Chondrocyte (in vitro differentiated cells): ENCODE measurements around the gene SEPTIN7. TPM values are rescaled to one million over a fixed set of nuclear protein-coding genes. Genes with fewer than 3 reads are reported as not detected.

Source experiments
- DNase-seq: peaks from one replicate; pipeline ENCODE4 v3.0.0; 2021; ENCODE audit warnings: mixed read lengths, low spot score
- H3K27ac Mint-ChIP-seq: one replicate; pipeline ENCODE4 v1.8.0; 2021; ENCODE audit warnings: mild to moderate bottlenecking, moderate library complexity, mixed read lengths; ENCODE audit not compliant: unreplicated experiment
- H3K27me3 Mint-ChIP-seq: 2 replicates; pipeline ENCODE4 v1.8.0; 2021; ENCODE audit warnings: low read depth, mixed read lengths
- H3K36me3 Mint-ChIP-seq: 2 replicates; pipeline ENCODE4 v1.8.0; 2021; ENCODE audit warnings: low read depth, mixed read lengths
- H3K4me1 Mint-ChIP-seq: 2 replicates; pipeline ENCODE4 v1.8.0; 2021; ENCODE audit warnings: low read depth, mild to moderate bottlenecking, mixed read lengths
- H3K4me3 Mint-ChIP-seq: one replicate; pipeline ENCODE4 v1.8.0; 2021; ENCODE audit warnings: mild to moderate bottlenecking, moderate library complexity, mixed read lengths; ENCODE audit not compliant: unreplicated experiment
- H3K9me3 Mint-ChIP-seq: 2 replicates; pipeline ENCODE4 v1.8.0; 2021; ENCODE audit warnings: low read depth, mixed read lengths
- CTCF ChIP-seq: fragments of 200-600 bp; sonication (generic); IDR thresholded peaks from 2 replicates; pipeline ENCODE4 v1.5.0; 2021; ENCODE audit warnings: antibody characterized with exemption, mild to moderate bottlenecking, moderate library complexity
- total RNA-seq: library from RNA; stranded (reverse); gene quantifications from 3 replicates; pipeline ENCODE4 v1.2.1, GENCODE V29; 2021

The SEPTIN7 gene
- total RNA-seq, 1 donor from 2014 or later, result 380 TPM

GRCh38 chr7:35787925-35788324 is 12.9 kb upstream of the SEPTIN7 start:
- DNase-seq, result no peak
- Mint-ChIP-seq H3K27me3 (no peaks in the 10 kb centered on the region), H3K4me3 (no peak overlapping the region), H3K36me3 (peaks cover 6% of the 10 kb centered on the region), H3K4me1 (peaks cover 16% of the 10 kb centered on the region), H3K27ac (no peak overlapping the region), H3K9me3 (peaks cover 5% of the 10 kb centered on the region)
- TF ChIP-seq CTCF, result no peak

GRCh38 chr7:35792472-35792871 is 8.4 kb upstream of the SEPTIN7 start:
- peaks cover 26% of the 10 kb centered on the region for H3K4me1 Mint-ChIP-seq
- H3K27ac Mint-ChIP-seq, result peak overlapping the region; percentile 91
- no peak overlapping the region for H3K4me3 Mint-ChIP-seq
- peaks cover 6% of the 10 kb centered on the region for H3K36me3 Mint-ChIP-seq
- DNase-seq, result no peak
- H3K27me3 Mint-ChIP-seq, result no peaks in the 10 kb centered on the region
- no peak for TF ChIP-seq CTCF
- H3K9me3 Mint-ChIP-seq, result peaks cover 5% of the 10 kb centered on the region

GRCh38 chr7:35792873-35793489 is 7.9 kb upstream of the SEPTIN7 start:
- Mint-ChIP-seq H3K27ac (peak overlapping the region; percentile 91), H3K4me1 (peaks cover 21% of the 10 kb centered on the region), H3K9me3 (peaks cover 5% of the 10 kb centered on the region), H3K27me3 (no peaks in the 10 kb centered on the region), H3K36me3 (peaks cover 6% of the 10 kb centered on the region), H3K4me3 (peak overlapping the region; percentile 27)
- no peak for DNase-seq
- TF ChIP-seq CTCF, result no peak

- Mint-ChIP-seq H3K9me3 (no peaks in the 10 kb centered on the region), H3K4me1 (peaks cover 25% of the 10 kb centered on the region), H3K4me3 (no peak overlapping the region), H3K27ac (no peak overlapping the region), H3K36me3 (no peaks in the 10 kb centered on the region), H3K27me3 (no peaks in the 10 kb centered on the region)
- no peak for TF ChIP-seq CTCF
- no peak for DNase-seq
These were observed 3.5 kb upstream of the SEPTIN7 start for GRCh38 chr7:35797311-35797710.

- peak overlapping the region; percentile 97 for H3K27ac Mint-ChIP-seq
- H3K27me3 Mint-ChIP-seq, result no peaks in the 10 kb centered on the region
- no peaks in the 10 kb centered on the region for H3K36me3 Mint-ChIP-seq
- DNase-seq, result peak; percentile 94
- no peaks in the 10 kb centered on the region for H3K9me3 Mint-ChIP-seq
- H3K4me1 Mint-ChIP-seq, result peaks cover 34% of the 10 kb centered on the region
- TF ChIP-seq CTCF, result peak; percentile 15
- peak overlapping the region; percentile 98 for H3K4me3 Mint-ChIP-seq
These were observed 775 bp upstream of the SEPTIN7 start for GRCh38 chr7:35799846-35800717.
